Peyer's patch (tissue), 4 donors: ENCODE results near the gene COLEC11. TPM values are rescaled to one million over a fixed set of nuclear protein-coding genes. Genes with fewer than 3 reads are reported as not detected.
A peak's percentile ranks its signal among the peaks of the same experiment; 100 is the strongest.

Experiments used
- DNase-seq, 3 donors: peaks; one replicate each; pipeline ENCODE4 v3.0.0-alpha.2; 2017 to 2019
- H3K27ac ChIP-seq, 4 donors: fragments of 200-600 bp; sonication (generic); one replicate each; pipeline ENCODE4 v1.5.1; 2016 to 2019
- H3K27me3 ChIP-seq, 2 donors: fragments of 200-600 bp; sonication (generic); one replicate each; pipeline ENCODE4 v1.5.1; 2019
- H3K36me3 ChIP-seq, 3 donors: fragments of 200-600 bp; sonication (generic); one replicate each; pipeline ENCODE4 v1.5.1; 2016 to 2019
- H3K4me1 ChIP-seq, 4 donors: fragments of 200-600 bp; sonication (generic); one replicate each; pipeline ENCODE4 v1.5.1; 2016 to 2019
- H3K4me3 ChIP-seq, 4 donors: fragments of 200-600 bp; sonication (generic); 1 replicate in 3 of 4; 2 replicates in 1 of 4; pipeline ENCODE4 v1.5.1; 2016 to 2019; ENCODE audit warnings: mild to moderate bottlenecking in 1 of 4
- H3K9me3 ChIP-seq, 4 donors: fragments of 200-600 bp; sonication (generic); one replicate each; pipeline ENCODE4 v1.5.1; 2016 to 2019; ENCODE audit warnings: mild to moderate bottlenecking in 1 of 4
- CTCF ChIP-seq, 6 experiments: fragments of 450-650 bp in 4 of 6; fragments of 200-600 bp in 2 of 6; sonication (generic) in 1 of 6; IDR thresholded peaks; one replicate each; pipeline ENCODE4 v1.5.1; 2017 to 2019; ENCODE audit warnings: antibody characterized with exemption in 6 of 6, mild to moderate bottlenecking in 3 of 6, moderate library complexity in 1 of 6
- POLR2A ChIP-seq, 2 donors: fragments of 450-650 bp; IDR thresholded peaks; one replicate each; pipeline ENCODE4 v1.5.1; 2017; ENCODE audit warnings: antibody characterized with exemption in 2 of 2, mild to moderate bottlenecking in 2 of 2, moderate library complexity in 2 of 2
- total RNA-seq, 4 donors: library from RNA; depleted of rRNA; stranded (reverse); fragments of >200 nt; gene quantifications; one replicate each; pipeline ENCODE4 v1.1.0, GENCODE V29; 2016

Gene COLEC11
- total RNA-seq, 4 donors from 2014 or later: 0.70 to 5.8 (median 1.1) TPM; not detected in 1

GRCh38 chr2:3661149-3661660 is 66.3 kb downstream of the COLEC11 start:
- TF ChIP-seq CTCF (IDR thresholded peaks at IDR 0.05): no peak
- no peak for TF ChIP-seq POLR2A (IDR thresholded peaks at IDR 0.05)
- no peaks in the 10 kb centered on the region for H3K36me3 ChIP-seq
- no peaks in the 10 kb centered on the region for H3K4me1 ChIP-seq
- H3K9me3 ChIP-seq: no peaks in the 10 kb centered on the region
- DNase-seq: peak in 2 of 3 donors; percentile 8 to 21
- H3K27me3 ChIP-seq: no peaks in the 10 kb centered on the region
- no peak overlapping the region for H3K4me3 ChIP-seq
- peak overlapping the region in 1 of 4 donors; percentile 38 for H3K27ac ChIP-seq

- peak; percentile 2 to 62 (median 49) for DNase-seq
- H3K27me3 ChIP-seq: no peaks in the 10 kb centered on the region
- H3K9me3 ChIP-seq: no peaks in the 10 kb centered on the region
- no peak for TF ChIP-seq POLR2A (IDR thresholded peaks at IDR 0.05)
- no peak for TF ChIP-seq CTCF (IDR thresholded peaks at IDR 0.05)
- H3K4me3 ChIP-seq: no peak overlapping the region
- H3K36me3 ChIP-seq: no peaks in the 10 kb centered on the region
- H3K27ac ChIP-seq: peak overlapping the region in 1 of 4 donors; percentile 38
- no peaks in the 10 kb centered on the region for H3K4me1 ChIP-seq
Measured at GRCh38 chr2:3662239-3662638, 67.3 kb downstream of the COLEC11 start.

GRCh38 chr2:3664118-3664517 is 69.2 kb downstream of the COLEC11 start:
- Histone ChIP-seq H3K4me1 (no peaks in the 10 kb centered on the region), H3K36me3 (no peaks in the 10 kb centered on the region), H3K4me3 (no peak overlapping the region), H3K27me3 (no peaks in the 10 kb centered on the region), H3K27ac (no peak overlapping the region), H3K9me3 (no peaks in the 10 kb centered on the region)
- peak in 1 of 3 donors; percentile 7 for DNase-seq
- no peak for TF ChIP-seq CTCF (IDR thresholded peaks at IDR 0.05)
- no peak for TF ChIP-seq POLR2A (IDR thresholded peaks at IDR 0.05)

- H3K4me1 ChIP-seq: no peaks in the 10 kb centered on the region
- no peak for TF ChIP-seq CTCF (IDR thresholded peaks at IDR 0.05)
- no peaks in the 10 kb centered on the region for H3K27me3 ChIP-seq
- no peak overlapping the region for H3K27ac ChIP-seq
- no peaks in the 10 kb centered on the region for H3K9me3 ChIP-seq
- H3K36me3 ChIP-seq: no peaks in the 10 kb centered on the region
- peak in 2 of 3 donors; percentile 17 to 20 for DNase-seq
- no peak overlapping the region for H3K4me3 ChIP-seq
Measured at GRCh38 chr2:3664925-3665324, 70.0 kb downstream of the COLEC11 start.

- no peak for TF ChIP-seq POLR2A (IDR thresholded peaks at IDR 0.05)
- TF ChIP-seq CTCF (IDR thresholded peaks at IDR 0.05): no peak
- H3K27me3 ChIP-seq: no peaks in the 10 kb centered on the region
- H3K4me1 ChIP-seq: no peaks in the 10 kb centered on the region
- peak in 1 of 3 donors; percentile 29 for DNase-seq
- H3K27ac ChIP-seq: no peak overlapping the region
- no peak overlapping the region for H3K4me3 ChIP-seq
- H3K9me3 ChIP-seq: no peaks in the 10 kb centered on the region
- H3K36me3 ChIP-seq: no peaks in the 10 kb centered on the region
Measured at GRCh38 chr2:3665886-3666612, 71.1 kb downstream of the COLEC11 start.
